Stimulated activated CD4-positive, alpha-beta T cell treated with anti-CD3 and anti-CD28 coated beads, Interleukin-15, amount 100 ng/mL, for 48 hours (primary cell): Measurements from ENCODE around the gene BRWD1.

Experiments used
- DNase-seq, 2 donors: peaks; one replicate each; pipeline ENCODE4 v3.0.0-alpha.2; 2020; ENCODE audit warnings: low read depth in 2 of 2

Gene BRWD1

GRCh38 chr21:39313571-39314142, at the start of gene BRWD1:
BRWD1 (minus strand) TSS chr21:39313632; CDS start chr21:39313491, 141 bp downstream.
- DNase-seq, result peak; percentile 63 to 64

DNA sequence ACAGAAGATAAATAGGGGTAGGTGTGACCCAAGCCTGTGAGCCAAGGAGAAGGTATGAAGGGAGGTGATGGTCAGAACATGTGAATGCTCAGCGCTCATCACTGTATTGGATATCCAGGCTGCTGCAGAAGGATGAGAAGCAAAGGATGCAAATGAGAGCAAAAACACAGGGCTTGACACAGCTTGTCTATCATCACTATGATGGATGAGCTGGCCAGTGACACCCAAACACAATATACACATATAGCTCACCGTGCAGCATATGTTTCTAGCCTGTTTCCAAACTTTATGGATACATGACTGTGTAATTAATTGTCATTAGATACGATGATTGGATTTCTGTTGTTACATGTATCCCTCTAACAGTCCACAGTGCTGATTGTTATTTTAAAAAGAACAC, 49.3 kb upstream of the BRWD1 start:
- no peak for DNase-seq

DNA sequence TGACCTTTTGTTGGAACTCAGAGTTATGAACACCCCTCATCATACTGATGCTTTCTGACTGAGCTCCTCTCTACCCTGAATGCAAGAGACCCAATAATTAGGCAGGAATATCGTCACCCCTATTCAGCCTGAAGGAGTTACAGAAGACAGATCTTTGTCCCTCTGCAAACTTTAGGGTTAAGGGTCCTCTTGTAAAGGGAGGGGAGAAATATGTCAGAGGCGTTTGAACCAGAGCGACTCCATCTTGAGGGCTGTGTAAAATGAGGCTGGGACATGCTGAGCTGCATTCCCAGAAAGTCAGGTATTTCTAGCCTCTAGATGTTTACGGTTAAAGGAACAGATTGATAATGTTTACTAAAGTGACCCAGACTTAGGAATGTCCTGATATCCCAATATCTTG, 46.0 kb upstream of the BRWD1 start:
- no peak for DNase-seq

GRCh38 chr21:39353295-39353694, 39.9 kb upstream of the BRWD1 start:
- no peak for DNase-seq

DNA sequence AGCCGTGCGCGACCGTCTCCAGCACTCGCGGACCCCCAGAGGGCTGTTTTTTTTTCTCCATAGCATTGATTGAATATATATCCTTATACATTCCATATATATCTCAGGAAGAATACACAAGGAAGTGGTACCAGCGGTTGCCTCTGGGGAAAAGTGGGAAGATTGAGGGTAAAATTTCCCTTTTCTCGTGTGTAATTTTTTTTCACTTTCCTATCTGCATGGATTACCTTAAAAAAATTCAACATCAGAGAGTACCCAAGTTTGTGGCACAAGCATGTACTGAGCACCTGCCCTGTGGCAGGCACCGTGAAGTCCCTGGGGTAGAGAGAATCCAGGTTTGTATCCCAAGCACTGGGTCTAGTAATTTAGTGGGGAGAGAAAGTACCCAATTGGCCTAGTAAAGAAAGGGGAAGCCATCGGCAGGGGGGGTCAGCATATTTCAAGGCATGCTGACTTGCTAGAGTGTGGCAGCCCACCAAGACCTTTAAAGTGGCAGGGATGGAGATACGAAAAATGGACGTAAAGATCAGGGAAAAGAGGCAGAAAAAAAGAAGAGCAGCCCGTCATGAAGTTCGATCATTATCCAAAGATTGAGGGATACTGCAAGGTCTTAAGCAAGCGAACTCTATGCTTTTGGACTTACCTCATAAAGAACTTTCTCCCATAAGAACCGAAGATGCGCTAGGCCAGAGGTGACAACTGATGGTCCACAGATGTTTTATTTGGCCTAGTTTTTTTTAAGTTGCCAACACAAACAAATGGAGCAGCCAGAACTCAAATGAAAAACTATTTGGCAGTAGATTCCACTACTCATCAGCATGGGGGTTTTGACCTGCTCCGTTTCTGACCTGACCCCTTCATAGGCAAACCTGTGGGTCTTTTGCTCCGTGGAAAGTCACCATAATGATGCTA, 36.9 kb upstream of the BRWD1 start:
- no peak for DNase-seq

- peak; percentile 95 to 96 for DNase-seq
These were observed 36.0 kb upstream of the BRWD1 start for GRCh38 chr21:39349211-39350093.

DNA sequence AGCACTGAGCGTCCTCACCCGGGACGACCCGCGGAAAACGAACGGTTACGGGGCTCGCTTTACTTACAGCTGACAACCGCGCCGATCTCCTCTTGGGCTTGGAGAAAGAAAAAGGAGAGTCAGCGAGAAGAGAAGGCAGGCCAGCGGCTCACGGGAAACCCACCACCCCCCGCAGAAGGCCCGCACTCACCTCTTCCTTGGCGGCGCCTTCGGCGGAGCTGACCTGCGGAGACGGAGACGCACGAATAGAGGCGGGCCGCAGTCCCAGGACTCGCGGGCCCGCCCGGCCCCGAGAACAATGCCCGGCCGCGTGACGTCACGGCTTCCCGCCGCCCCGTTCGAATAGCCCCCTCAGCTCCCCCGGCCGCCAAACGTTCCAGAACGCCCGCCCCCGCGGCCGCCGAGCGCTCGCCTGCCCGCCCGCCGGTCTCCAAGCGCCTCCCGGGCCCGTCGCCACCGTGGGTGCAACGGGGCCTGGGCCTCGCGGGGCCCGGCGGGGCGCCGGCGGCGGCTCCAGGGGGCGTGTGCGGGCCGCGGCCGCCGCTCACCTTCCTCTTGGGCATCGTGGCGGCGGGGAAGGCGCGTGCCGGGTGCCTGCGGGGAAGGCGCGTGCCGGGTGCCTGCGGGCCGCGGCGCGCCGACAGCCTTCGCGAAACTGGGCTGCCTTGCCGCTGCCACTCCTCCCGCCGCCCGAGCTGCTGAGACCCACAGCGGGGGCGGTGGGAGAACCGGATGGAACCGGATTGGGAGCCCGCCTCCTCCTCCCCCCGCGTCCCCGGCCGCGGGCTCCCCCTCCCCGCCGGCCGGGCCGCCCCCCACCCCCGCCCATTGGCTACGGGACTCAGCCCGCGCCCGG, 35.2 kb upstream of the BRWD1 start, which contains the start of gene HMGN1:
HMGN1 (minus strand) TSS at position 734 of the 856 bp plus-strand sequence; CDS start at position 563, 171 bp downstream.
- peak; percentile 84 to 89 for DNase-seq

DNA sequence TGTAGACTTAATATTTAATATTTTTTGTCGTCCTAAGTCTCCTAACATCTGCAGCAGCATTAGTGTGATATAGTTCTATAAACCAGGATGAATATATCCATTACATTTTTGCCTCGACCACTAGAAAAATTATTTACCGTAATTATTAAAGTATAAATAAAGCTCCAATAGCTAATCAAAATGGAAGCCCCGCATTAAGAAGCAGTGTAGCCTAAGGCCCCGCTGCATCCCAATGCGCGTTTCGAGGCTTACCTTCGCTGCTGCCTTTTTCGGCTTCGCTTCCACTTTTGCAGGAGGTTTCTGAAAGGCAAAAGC, 34.6 kb upstream of the BRWD1 start:
- DNase-seq, result peak in 1 of 2 donors; percentile 5

DNA sequence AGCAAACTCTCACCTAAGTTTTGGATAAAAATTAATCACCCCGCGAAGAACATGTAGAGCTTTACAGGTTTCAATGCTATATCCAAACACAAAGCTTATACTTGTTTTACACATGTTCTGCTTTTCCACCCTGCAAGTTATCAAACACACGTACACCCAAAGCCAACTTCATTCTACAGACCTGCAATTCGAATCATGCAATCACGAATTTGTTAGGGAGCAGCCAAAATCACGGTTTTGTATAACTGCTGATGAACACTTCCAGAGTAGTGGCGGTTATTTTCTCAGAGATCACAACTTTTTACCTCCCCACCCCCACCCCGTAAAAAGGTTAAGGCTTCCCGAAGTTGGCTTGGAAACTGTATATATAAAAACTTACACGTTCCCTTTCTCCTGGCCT, 34.1 kb upstream of the BRWD1 start:
- no peak for DNase-seq

GRCh38 chr21:39346671-39347331, 33.4 kb upstream of the BRWD1 start:
- no peak for DNase-seq

- no peak for DNase-seq
These were observed 32.8 kb upstream of the BRWD1 start for GRCh38 chr21:39346206-39346605.

DNA sequence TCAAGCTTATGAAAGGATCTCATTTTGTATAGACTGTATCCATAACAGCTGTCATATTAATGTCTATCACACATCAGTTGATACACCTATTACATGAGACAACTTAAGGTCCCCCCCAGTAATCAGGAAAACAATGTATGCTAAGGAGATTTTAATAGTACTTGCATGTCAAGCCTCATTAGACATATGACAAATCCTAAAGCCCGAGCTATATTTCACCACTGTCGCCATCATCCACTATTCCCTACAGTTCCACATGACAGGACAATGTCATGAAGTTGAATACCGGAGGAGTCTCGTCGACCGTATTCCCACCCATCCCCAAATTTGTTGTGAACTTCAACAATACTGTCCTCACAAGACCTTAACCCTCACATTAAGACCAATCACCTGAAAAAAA, 32.0 kb upstream of the BRWD1 start:
- DNase-seq, result no peak

DNA sequence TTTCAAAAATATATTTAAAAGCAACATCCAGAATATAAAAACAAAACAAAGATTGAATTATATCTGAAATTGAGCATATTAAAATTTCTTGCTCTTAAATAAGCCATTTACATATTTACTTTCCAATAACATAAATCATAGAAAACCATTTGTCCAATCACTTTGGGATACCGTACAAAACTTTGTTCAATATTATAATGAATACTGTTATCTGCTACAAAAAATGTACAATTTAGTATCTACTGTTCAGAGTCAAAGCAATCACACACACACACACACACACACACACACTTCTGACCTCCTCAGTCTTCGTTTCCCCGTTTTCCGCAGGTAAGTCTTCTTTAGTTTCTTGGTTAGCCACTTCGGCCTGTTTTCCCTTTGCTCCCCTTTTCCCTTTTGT, 31.4 kb upstream of the BRWD1 start:
- no peak for DNase-seq

DNA sequence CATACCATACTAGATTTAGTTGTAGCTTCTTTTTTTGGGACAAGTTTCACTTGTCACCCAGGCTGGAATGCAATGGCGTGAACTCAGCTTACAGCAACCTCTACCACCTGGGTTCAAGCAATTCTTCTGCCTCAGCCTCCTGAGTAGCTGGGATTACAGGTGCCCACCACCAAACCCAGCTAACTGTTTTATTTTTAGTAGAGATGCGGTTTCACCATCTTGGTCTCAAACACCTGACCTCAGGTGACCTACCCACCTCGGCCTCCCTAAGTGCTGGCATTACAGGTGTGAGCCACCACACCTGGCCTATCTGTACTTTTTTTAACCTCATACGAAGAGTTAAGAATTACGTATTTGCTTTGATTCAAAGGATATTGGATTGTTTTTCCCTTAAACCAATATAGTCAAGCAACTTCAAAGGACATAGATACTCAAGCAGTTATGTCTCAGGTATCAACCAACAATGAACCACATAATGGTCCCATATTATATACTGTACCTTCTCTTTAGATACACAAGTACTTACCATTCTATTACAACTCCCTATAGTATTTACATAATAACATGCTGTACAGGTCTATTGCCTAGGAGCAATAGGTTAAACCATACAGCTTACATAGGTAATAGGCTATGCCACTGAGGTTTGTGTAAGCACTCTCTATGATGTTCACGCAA, 28.0 kb upstream of the BRWD1 start:
- no peak for DNase-seq

GRCh38 chr21:39340687-39341086, 27.3 kb upstream of the BRWD1 start:
- DNase-seq, result no peak

- no peak for DNase-seq
These were observed 25.8 kb upstream of the BRWD1 start for GRCh38 chr21:39339231-39339630.

DNA sequence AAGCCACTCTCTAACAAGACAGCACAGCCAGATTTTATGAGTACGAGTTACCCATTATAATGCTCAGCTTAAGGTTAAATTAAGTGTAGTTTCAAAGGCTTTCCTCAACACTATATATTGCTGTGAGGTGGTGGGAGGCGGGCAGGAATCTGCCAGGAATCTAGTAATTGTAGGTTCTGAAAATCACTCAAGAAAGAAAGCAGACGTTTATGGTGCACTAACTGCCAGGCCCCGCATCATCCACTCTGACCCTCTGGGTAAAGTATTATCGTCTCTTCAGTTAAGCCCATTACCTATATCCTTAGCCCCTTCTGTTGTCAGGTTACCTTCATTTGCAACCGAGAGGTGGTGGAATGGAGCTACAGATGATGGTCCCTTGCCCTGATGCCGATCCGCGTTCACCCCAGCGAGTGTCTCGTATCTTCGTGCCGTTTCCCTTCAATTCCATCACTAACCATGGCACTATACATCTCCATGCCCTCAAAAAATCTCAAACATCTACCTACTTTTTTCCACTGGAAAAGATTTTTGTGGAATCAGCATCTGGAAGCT, 23.1 kb upstream of the BRWD1 start:
- DNase-seq, result no peak

DNA sequence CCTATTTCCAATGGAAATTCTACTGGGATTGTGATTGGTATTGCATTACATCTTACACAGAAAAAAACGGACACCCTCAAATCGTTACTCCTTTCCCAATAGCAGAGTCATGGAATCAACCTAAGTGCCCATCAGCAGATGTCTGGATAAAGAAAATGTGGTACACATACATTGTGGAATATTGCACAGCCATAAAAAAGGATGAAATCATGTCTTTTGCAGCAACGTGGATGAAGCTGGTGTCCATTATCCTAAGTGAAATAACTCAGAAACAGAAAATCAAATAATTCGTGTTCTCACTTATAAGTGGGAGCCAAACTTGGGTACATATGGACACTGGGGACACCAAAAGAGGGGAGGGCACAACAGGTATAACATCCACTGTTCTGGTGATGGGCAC, 21.2 kb upstream of the BRWD1 start:
- DNase-seq, result no peak

DNA sequence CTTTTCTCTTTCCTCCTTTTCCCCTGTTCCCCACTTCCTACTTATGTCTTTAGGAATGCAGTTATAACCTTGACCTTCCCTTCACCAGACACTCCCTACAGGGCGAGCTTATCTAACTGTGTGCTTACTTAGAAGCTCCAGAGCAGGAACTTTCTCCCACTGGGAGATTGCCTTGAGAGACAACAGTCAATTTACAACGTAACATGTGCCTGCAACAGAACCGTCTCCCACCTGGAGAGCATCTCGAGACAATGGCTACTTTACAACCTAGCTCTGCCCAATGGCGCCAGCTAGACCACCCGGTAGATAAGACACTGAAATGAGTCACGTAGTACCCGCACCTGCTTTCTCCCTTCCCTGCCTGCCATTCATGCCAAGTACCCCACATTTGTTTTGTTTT, 18.7 kb upstream of the BRWD1 start:
- no peak for DNase-seq

- no peak for DNase-seq
These were observed 16.6 kb upstream of the BRWD1 start for GRCh38 chr21:39330001-39330400.
